G401 (cell line): ENCODE results near the gene CHTOP. TPM values are rescaled to one million over a fixed set of nuclear protein-coding genes. Genes with fewer than 3 reads are reported as not detected.
"Not testable (repeated sequence)": the region's sequence is repeated elsewhere in the genome, so short reads cannot be mapped to it uniquely, and the experiment has no call there.

Source experiments
- DNase-seq: peaks from one replicate; pipeline ENCODE4 v3.0.0-alpha.2; 2015; ENCODE audit warnings: low spot score
- in situ Hi-C: cut with HindIII; loops from 2 replicates; pipeline ENCODE4 v1.10.0; 2016; ENCODE audit warnings: low sequenced_read_pairs, mixed read lengths
- total RNA-seq: library from RNA; depleted of rRNA; stranded (reverse); fragments of >200 nt; shearing (Covaris generic); gene quantifications from 2 replicates; pipeline ENCODE4 v1.2.3, GENCODE V29; 2014

Gene CHTOP
- total RNA-seq, 1 experiment from 2014 or later, result 66.4 TPM

DNA sequence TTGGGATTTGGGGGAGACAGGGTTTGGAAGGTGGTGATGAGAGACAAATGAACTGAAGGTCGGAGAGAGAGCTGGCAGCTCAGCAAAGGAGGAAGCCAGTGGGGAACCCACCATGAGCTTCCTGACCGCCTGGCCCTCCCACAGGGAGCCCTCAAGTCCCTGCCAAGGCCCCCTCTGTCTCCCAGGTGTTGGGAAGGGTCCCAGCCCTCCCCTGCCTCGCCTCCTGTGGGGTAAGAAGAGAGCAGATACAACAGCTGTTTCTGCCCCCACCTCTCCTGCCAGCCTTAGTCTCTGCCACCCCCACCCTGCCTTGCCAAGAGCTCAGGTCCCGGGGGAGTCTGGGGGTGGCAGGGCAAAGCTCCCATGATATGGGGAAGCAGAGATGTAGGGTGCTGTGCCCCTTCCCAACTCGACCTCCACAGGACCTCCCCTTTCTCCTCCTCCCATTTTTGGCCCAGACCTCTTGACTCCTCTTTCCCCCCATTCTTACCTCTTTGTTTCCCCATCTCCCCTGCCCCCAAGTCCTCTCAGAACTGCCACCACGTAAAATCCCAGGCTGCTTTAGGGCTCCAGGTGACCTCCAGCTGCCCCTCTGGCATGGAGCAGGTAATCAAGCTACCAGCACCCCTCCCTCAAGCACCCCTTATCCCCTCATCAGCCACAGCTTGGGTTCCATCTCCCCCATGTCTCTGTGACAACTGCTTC lies 5.1 kb upstream of the CHTOP start:
- DNase-seq, result no peak
- in situ Hi-C loops, result no loop called here

- no peak for DNase-seq
- in situ Hi-C loops, result no loop called here
Measured at GRCh38 chr1:153629343-153629665, 4.6 kb upstream of the CHTOP start.

- in situ Hi-C loops, result no loop called here
- DNase-seq, result no peak
Measured at GRCh38 chr1:153629971-153630370, 3.9 kb upstream of the CHTOP start.

DNA sequence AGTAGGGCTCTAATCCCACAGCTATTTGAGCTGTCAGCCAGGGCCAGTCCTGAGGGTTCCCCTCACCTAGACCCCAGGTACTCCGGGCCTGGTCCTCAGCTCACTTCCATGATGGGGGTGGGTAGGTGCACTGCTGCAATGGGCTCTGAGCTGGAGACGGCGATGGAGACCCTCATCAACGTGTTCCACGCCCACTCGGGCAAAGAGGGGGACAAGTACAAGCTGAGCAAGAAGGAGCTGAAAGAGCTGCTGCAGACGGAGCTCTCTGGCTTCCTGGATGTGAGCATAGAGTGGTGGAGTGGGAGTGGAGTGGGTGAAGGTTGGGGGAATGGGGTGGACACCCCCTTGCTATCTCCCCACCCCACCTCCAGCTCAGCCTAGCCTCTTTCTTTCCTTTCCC lies 3.5 kb upstream of the CHTOP start:
- in situ Hi-C loops, result no loop called here
- no peak for DNase-seq

- in situ Hi-C loops, result no loop called here
- DNase-seq, result no peak
Measured at GRCh38 chr1:153631047-153632022, 2.5 kb upstream of the CHTOP start.

DNA sequence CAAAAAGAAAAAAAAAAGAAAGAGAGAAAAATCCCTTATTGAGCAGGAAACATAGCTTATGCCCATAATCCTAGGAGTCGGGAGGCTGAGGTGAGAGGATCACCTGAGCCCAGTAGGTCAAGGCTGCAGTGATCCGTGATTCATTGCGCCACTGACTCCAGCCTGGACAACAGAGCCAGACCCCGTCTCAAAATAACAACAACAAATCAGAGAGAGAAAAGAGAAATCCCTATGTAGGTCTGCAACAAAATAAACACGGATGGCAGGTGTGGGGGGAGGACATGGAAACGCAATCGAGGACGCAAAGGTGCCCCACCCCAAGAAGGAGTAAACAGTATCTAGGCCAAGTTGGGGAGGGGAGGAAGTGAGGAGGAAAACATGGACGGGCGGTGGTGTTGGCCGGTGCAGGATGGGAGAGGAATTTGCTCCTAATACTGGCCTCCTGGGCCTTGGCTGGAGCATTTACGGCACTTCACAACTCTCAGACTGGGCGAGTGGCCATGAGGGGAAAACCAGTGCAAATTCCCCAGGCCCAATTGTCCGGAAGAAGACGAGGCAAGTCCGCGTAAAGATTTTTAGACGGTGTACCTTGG lies 609 bp upstream of the CHTOP start:
- in situ Hi-C loops, result no loop called here
- DNase-seq, result no peak

DNA sequence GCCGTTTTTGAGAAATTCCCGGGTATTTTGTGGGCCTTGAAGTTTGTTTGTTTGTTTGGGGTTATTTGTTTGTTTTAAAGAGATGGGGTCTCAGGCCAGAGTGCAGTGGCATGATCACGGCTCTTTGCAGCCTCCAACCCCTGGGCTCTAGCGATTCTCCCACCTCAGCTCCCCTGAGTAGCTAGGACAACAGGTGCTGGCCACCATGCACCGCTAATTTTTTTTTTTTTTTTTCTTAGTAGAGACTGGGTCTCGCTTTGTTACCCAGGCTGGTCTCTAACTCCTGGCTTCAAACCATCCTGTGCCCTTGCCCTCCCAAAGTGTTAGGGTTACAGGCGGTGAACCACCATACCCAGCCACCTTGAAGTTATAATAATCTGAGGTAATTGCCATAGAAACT lies 2.0 kb downstream of the CHTOP start:
- DNase-seq, result no peak
- in situ Hi-C loops, result no loop called here

DNA sequence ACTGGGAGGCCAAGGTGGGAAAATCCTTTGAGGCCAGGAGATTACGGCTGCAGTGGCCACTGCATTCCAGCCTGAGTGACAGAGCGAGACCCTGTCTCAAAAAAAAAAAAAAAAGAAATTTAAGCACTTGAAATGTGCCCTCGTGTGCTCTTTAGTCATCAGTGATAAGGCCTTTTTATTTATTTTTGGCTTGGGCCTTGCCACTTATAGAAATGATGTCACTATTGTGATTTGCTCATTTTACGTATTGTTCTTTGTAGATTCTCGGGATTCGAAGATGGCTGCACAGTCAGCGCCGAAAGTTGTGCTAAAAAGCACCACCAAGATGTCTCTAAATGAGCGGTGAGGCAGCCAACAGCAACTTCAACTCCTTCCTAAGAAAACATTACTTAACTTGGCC lies 2.4 kb downstream of the CHTOP start:
- in situ Hi-C loops, result no loop called here
- DNase-seq, result no peak

GRCh38 chr1:153638261-153638660 lies 4.4 kb downstream of the CHTOP start:
- no peak for DNase-seq
- in situ Hi-C loops, result no loop called here

DNA sequence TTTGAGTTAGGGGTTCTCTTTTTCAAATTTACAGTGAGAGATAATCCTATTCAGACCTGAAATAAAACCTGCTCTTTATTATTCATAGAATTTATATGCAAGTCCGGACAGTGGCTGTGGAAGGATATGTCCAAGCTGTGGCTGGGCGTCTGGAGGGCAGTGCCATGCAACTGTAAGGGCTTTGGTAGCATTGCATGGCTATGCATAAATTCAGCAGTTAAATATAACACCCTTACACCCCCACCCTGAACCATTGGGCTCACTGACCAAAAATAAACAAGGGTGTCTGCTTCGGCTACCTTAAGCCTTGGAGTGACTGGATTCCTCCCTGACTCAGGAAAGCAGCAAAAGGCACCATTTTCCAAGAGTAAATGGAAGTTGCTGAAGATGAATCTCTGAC lies 5.4 kb downstream of the CHTOP start:
- no peak for DNase-seq
- in situ Hi-C loops, result no loop called here

GRCh38 chr1:153640213-153640612 lies 6.3 kb downstream of the CHTOP start:
- in situ Hi-C loops, DNase-seq: not testable (repeated sequence)

GRCh38 chr1:153640861-153641260 lies 7.0 kb downstream of the CHTOP start:
- in situ Hi-C loops, result no loop called here
- no peak for DNase-seq

DNA sequence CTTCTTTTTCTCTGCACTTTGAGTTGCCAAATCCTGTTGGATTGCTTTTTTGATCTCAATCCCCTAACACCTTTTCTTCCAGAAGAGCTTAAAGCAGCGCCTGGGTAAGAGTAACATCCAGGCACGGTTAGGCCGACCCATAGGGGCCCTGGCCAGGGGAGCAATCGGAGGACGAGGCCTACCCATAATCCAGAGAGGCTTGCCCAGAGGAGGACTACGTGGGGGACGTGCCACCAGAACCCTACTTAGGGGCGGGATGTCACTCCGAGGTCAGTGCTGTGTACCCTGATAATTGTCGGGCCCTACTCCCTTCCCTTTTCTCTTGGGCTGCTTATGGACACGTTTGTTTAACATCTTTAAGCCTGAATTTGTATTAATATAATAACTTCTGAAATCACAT lies 8.3 kb downstream of the CHTOP start:
- DNase-seq, result no peak
- in situ Hi-C loops, result no loop called here

- in situ Hi-C loops, result no loop called here
- DNase-seq, result no peak
Measured at GRCh38 chr1:153643100-153643499, 9.2 kb downstream of the CHTOP start.

DNA sequence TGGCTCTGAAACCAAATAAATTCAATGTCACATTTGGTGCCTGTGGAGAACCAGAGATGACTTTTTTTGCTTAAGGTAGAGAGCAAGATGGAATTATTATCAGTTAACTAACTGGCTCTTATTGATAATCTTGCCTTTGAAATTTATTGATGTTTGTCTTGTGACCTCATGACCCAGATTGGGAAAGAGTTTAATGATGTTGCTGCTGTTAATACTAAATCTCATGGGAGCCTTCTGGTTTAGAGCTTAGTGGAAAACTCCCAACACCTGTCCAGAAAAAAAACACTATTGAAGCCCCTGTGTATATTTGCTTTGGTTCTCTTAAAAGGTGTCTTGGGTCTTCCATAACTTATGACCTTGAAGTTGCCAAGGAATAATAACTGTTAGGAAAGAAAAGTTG lies 9.9 kb downstream of the CHTOP start:
- DNase-seq, result no peak
- in situ Hi-C loops, result no loop called here

DNA sequence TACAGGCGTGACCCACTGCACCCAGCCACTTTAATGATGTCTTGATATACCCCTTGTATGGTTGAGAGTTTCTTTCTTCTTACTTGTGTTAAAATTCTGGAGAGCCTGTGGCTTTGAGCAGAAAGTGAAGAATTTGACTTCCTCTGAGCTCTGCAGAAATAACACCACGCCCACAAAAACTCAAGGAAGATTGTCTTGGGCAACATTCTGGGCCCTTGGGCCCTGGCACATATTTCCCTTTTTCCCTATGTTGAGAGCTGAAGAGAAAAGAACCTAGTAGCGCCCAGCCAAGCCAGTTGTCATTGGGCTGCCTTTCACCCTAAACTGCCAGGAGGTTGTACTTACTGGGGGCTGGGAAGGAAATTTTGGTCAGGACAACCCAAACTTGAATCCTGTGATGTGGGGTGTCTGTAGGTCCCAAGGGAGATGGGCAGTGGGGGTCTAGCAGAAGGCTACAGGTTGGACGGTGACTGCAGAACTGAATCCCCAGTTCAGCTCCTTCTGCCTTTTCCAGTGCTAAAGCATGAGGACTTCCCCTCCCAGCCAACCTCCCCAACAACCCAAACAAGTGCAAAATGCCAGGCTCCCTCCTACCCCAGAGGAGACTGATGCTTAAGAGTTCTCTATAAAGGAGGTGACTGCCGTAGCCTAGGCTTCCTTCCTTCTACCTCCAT lies 12.9 kb downstream of the CHTOP start:
- no peak for DNase-seq
- in situ Hi-C loops, result no loop called here

GRCh38 chr1:153647346-153647714 lies 13.5 kb downstream of the CHTOP start:
- in situ Hi-C loops, result no loop called here
- no peak for DNase-seq

- no peak for DNase-seq
- in situ Hi-C loops, result no loop called here
Measured at GRCh38 chr1:153648000-153648643, 14.3 kb downstream of the CHTOP start.

DNA sequence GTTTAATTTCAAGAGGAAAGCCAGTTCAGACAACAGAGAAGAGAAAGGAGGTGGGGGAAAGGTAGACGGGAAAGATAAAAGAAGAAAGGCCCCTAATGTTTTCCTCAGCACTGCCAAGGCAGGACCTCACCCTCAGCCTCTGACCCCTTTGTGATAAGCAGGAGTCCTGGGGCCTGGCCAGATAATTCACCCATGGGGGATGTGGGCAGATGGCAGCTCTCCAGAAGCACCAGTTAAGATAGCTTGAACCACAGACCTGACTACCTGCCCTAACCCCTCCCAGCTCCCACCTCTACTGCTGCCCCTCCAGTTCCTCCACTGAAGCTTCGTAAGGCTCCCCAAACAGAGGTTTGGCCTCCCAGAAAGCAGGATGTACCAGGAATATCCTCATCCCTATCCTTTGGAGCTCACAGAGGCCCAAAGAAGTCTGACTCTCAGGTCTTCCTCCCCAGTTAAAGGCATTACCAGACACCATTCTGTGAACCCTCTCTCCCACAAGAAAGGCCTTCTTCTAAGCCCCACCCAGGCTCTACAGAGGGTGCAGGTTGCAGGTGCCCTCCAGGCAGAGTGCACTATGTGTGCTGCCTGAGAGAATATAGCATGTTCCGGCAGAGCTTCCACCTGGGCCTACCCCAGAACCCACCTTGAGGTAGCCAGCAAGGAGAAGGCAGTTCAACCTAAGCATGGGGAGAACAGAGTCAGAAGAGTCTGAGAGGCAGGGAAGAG lies 15.4 kb downstream of the CHTOP start:
- in situ Hi-C loops, result no loop called here
- DNase-seq, result no peak
